NCI-H2171 (cell line): ENCODE results near the gene ARHGEF2.
A peak's percentile ranks its signal among the peaks of the same experiment; 100 is the strongest.

ENCODE experiments used
- DNase-seq: peaks from one replicate; lab custom pipeline; 2025; lab: John Stamatoyannopoulos, UW

Gene ARHGEF2

GRCh38 chr1:155911156-155912055 is 66.9 kb downstream of the ARHGEF2 start, which contains the start of gene RIT1:
TSS of gene RIT1 (minus strand) at chr1:155911349. CDS start at chr1:155910761, 588 bp downstream.
- peak; percentile 74 for DNase-seq

- no peak for DNase-seq
Measured at GRCh38 chr1:155910621-155911121, 67.7 kb downstream of the ARHGEF2 start.

- no peak for DNase-seq
Measured at GRCh38 chr1:155909894-155910293, 68.5 kb downstream of the ARHGEF2 start.

- no peak for DNase-seq
Measured at GRCh38 chr1:155904261-155904660, 74.1 kb downstream of the ARHGEF2 start.

- no peak for DNase-seq
Measured at GRCh38 chr1:155900161-155900560, 78.2 kb downstream of the ARHGEF2 start.

- no peak for DNase-seq
Measured at GRCh38 chr1:155899683-155900082, 78.7 kb downstream of the ARHGEF2 start.

- no peak for DNase-seq
Measured at GRCh38 chr1:155898888-155899287, 79.5 kb downstream of the ARHGEF2 start.

GRCh38 chr1:155897746-155898145 is 80.6 kb downstream of the ARHGEF2 start:
- DNase-seq = no peak
